GM20431 (cell line): ENCODE data around the gene TTC33.
"Not testable (repeated sequence)": the region's sequence is repeated elsewhere in the genome, so short reads cannot be mapped to it uniquely, and the experiment has no call there.

Source experiments
- in situ Hi-C: fragments of 300-500 bp; cut with MseI, MboI; formaldehyde crosslinking; loops from one replicate; pipeline ENCODE4 v1.15.0; 2020; ENCODE audit warnings: low sequenced_read_pairs; ENCODE audit not compliant: unreplicated experiment

Gene TTC33, protein sequence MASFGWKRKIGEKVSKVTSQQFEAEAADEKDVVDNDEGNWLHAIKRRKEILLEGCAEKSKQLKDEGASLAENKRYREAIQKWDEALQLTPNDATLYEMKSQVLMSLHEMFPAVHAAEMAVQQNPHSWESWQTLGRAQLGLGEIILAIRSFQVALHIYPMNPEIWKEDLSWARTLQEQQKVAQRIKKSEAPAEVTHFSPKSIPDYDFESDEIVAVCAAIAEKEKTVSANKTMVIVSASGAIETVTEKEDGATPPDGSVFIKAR

GRCh38 chr5:40755407-40756365, at the start of gene TTC33:
TTC33 (minus strand) TSS chr5:40755961; CDS start chr5:40747018, 8,943 bp downstream.
- in situ Hi-C loops: no loop called here

DNA sequence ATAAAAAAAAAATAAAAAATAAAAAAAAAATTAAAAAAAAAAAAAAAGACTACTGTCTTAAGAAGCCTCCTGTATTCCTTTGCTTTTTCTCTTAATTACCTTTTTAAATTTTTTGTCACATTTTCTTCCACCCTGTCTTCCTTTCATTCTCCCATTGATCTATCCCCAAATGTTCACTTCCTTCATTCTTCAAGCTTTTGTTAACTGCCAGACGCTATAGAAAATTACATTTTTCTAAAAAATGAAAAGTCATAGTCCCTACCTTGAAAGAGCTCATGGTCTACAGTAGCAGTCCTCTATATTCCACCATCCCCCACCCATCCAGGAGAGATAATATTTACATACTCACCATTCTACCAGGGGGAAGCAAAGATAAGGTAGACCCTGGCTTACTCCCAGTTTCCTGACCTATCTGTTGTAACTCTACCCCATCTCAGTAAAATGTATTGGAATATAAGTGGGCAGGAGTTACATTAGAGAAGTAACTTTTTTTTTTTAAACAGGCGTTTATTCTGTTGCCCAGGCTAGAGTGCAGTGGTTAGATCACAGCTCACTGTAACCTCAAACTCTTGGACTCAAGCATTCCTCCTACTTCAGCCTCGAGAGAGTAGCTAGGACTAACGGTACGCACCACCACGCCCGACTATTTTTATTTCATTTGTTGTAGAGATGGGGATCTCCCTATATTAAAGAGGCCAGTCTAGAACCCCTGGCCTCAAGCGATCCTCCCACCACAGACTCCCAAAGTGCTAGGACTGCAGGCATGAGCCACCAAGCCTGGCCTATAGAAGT, 46.2 kb upstream of the TTC33 start:
- in situ Hi-C loops: no loop called here

GRCh38 chr5:40799258-40799657, 43.5 kb upstream of the TTC33 start:
- in situ Hi-C loops: no loop called here

- in situ Hi-C loops: no loop called here
Measured at GRCh38 chr5:40798801-40799210, 43.0 kb upstream of the TTC33 start.

GRCh38 chr5:40798012-40798800, 42.4 kb upstream of the TTC33 start, which contains the start of gene PRKAA1:
PRKAA1 (minus strand) TSS chr5:40798374; CDS start chr5:40798189, 185 bp downstream.
- in situ Hi-C loops: no loop called here

- in situ Hi-C loops: no loop called here
Measured at GRCh38 chr5:40797273-40798011, 41.7 kb upstream of the TTC33 start.

DNA sequence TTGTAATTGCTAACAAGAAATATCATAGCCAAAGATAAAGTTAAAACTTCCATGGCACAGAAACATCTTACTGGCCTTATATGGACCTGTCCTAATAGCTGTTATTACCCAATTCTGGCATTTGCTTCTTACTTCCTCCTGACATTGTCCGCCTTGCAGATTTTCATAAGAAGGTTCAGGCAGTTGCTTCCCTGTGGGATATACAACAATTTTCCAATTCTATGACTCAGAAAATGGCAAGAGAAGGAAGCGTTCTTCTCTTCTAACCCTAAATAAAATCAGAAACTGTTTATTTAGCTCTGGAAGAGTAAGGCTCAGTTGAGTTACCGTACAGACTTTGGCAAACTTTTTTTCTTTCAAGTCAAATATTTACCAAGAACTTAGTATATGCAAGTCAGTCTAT, 40.7 kb upstream of the TTC33 start:
- in situ Hi-C loops: no loop called here

DNA sequence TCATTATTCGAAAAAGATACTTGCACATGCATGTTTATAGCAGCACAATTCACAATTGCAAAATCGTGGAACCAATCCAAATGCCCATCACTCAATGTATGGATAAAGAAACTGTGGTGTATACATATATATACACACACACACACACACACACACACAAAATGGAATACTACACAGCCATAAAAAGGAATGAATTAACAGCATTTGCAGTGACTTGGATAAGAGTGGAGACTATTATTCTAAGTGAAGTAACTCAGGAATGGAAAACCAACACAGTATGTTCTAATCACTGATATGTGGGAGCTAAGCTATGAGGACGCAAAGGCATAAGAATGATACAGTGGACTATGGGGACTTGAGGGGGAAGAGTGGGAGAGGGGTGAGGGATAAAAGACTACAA, 39.1 kb upstream of the TTC33 start:
- in situ Hi-C loops: not testable (repeated sequence)

DNA sequence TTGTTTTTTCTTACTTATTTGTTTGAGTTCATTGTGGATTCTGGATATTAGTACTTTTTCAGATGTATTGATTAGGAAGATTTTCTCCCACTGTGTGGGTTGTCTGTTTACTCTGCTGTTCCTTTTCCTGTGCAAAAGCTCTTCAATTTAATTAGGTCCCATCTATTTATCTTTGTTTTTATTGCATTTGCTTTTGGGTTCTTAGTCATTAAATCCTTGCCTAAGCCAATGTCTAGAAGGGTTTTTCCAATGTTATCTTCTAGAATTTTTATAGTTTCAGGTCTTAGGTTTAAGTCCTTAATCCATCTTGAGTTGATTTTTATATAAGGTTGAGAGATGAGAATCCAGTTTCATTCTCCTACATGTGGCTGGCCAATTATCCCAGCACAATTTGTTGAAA, 38.6 kb upstream of the TTC33 start:
- in situ Hi-C loops: not testable (repeated sequence)

DNA sequence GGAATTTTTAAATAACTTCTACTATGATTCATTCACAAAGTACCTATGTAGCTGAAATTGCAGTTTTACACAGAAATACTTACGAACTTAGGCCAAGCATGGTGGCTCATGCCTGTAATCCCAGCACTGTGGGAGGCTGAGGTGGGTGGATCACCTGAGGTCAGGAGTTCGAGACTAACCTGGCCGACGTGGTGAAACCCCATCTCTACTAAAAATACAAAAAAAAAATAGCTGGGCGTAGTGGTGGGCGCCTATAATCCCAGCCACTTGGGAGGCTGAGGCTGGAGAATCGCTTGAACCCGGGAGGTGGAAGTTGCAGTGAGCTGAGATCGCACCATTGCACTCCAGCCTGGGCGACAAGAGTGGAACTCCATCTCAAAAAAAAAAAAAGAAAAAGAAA, 36.9 kb upstream of the TTC33 start:
- in situ Hi-C loops: not testable (repeated sequence)

- in situ Hi-C loops: no loop called here
Measured at GRCh38 chr5:40791715-40792139, 36.0 kb upstream of the TTC33 start.

DNA sequence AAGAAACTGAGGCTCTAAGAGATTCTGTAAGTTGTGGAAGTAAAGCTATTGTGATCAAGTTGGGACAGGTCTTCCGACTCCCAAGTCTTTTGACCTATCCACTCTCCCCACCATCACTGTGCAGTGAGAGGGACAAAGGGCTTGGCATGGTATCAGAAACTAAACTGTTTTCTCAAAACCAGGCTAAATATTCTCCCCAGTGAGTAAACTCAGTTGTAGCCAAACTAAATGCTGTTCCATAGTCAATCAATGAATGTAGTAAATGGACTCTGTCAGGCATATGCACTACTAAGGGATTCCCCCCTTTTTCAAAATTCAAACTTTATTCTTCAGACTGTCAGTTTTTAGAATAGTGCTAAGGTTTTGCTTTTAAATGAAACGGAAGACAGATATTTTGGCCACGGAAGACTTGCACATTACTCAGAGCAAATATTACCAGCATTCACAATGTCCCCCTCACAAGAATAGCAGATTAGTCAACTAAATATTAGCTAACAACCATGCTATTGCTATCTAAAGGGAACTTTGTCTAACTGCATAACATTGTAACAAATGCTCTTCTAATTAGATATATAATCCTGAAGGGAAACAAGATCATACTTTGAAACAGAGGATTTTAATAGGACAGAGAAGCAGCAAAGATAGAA, 35.3 kb upstream of the TTC33 start:
- in situ Hi-C loops: no loop called here

- in situ Hi-C loops: not testable (repeated sequence)
Measured at GRCh38 chr5:40788941-40789340, 33.2 kb upstream of the TTC33 start.

GRCh38 chr5:40787986-40788385, 32.2 kb upstream of the TTC33 start:
- in situ Hi-C loops: no loop called here

DNA sequence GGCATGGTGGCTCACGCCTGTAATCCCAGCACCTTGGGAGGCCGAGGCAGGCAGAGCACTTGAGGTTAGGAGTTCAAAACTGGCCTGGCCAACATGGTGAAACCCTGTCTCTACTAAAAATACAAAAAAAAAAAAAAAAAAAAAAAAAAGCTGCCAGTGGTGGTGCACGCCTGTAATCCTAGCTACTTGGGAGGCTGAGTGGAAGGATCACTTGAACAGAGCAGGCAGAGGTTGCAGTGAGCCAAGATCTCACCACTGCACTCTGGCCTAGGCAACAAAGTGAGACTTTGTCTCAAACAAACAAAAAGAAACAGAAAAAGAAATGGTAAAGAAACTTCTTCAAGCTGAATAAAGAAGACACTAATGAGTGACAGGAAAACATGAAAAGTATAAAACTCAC, 30.9 kb upstream of the TTC33 start:
- in situ Hi-C loops: not testable (repeated sequence)

DNA sequence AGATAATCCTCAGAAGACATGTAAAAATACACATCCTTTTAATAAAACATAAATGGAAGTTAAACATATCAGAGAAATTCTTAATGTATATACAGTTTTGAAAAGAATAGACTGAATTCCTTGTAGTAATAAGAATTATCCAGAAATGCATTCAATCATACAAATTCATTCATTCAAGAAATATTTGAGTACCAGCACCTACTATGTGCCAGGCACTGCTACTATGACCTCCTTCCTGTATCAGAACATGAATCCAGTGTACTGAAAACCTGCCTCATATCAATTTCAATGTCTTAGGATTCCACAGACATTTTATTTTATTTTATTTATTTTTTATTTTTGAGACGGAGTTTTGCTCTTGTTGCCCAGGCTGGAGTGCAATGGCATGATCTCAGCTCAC, 29.2 kb upstream of the TTC33 start:
- in situ Hi-C loops: no loop called here

- in situ Hi-C loops: no loop called here
Measured at GRCh38 chr5:40784027-40784653, 28.4 kb upstream of the TTC33 start.

DNA sequence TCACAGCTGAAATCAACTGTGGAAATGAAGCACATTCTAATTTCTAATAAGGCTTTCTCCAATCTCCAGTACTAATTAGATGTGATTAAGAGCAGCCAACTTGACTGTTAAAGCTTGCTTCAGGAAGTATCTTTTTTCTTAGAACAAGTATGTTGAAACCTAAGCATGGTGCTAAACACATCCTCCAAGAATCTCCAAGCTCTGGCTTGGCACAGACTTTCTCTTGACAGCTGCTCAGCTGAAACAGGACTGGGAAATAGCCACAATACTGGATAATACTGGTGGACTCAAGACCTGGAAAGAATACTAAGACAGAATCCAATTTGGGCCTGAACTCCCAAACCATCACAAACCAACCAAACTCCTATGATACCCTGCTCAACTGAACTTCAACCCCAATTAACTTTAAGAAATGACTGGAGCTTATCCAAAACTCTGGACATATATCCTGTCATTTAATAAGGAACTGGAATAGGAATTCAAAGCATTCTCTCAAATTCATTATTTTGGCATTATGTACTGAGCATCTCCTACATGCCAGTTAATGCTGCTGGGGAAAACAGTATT, 26.2 kb upstream of the TTC33 start:
- in situ Hi-C loops: no loop called here
